GM19395 (cell line): ENCODE data around the gene CRTC3.
"Not testable (repeated sequence)": the region's sequence is repeated elsewhere in the genome, so short reads cannot be mapped to it uniquely, and the experiment has no call there.

Source experiments
- ATAC-seq: cut with Tn5 transposase; IDR thresholded peaks from one replicate; pipeline ENCODE4 v1.9.1; 2021; ENCODE audit warnings: mild to moderate bottlenecking, moderate library complexity; ENCODE audit not compliant: unreplicated experiment

The CRTC3 gene, protein sequence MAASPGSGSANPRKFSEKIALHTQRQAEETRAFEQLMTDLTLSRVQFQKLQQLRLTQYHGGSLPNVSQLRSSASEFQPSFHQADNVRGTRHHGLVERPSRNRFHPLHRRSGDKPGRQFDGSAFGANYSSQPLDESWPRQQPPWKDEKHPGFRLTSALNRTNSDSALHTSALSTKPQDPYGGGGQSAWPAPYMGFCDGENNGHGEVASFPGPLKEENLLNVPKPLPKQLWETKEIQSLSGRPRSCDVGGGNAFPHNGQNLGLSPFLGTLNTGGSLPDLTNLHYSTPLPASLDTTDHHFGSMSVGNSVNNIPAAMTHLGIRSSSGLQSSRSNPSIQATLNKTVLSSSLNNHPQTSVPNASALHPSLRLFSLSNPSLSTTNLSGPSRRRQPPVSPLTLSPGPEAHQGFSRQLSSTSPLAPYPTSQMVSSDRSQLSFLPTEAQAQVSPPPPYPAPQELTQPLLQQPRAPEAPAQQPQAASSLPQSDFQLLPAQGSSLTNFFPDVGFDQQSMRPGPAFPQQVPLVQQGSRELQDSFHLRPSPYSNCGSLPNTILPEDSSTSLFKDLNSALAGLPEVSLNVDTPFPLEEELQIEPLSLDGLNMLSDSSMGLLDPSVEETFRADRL

DNA sequence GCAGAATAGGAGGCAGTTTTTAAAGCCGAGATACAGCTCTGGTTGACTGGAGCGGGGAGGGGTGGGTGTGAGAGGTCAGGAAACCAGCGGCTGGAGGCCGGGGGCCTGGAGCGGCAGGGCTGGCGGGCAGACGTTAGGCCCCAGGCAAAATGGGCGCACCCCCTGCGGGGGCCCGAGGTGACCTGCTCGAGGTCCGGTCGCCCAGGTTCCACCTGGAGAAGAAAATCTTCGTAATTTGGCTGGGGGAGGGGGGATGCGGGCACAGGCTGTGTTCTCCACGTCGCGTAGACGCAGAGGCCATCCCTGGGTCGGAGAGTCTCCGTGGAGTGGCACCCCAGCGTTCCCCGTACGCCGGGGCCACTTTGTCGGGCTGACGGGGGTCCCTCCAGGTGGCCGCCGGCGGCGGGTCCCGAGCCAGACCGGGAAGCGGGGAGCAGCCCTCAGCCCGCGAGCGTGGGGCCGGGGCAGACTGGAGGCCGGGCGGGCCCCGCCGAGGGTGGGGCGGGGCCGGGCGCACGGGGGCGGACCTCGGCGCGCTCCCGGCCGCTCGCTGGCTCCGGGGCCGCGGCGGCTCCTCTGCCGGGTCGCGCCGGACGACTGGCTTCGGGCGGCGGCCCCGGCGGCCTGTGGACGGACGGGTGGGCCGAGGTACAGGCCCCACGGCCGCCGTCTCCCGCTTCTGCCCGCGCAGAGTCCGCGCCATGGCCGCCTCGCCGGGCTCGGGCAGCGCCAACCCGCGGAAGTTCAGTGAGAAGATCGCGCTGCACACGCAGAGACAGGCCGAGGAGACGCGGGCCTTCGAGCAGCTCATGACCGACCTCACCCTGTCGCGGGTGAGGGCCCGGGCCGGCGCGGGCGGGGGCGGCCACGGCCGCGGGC is at the start of gene CRTC3:
Gene CRTC3, plus strand, starts transcription at position 553 of the 879 bp plus-strand sequence. Its CDS starts 149 bp downstream, at position 702.
- peak; percentile 81 for ATAC-seq

GRCh38 chr15:90481023-90481422 is 48.7 kb upstream of the CRTC3 start:
- no peak for ATAC-seq

DNA sequence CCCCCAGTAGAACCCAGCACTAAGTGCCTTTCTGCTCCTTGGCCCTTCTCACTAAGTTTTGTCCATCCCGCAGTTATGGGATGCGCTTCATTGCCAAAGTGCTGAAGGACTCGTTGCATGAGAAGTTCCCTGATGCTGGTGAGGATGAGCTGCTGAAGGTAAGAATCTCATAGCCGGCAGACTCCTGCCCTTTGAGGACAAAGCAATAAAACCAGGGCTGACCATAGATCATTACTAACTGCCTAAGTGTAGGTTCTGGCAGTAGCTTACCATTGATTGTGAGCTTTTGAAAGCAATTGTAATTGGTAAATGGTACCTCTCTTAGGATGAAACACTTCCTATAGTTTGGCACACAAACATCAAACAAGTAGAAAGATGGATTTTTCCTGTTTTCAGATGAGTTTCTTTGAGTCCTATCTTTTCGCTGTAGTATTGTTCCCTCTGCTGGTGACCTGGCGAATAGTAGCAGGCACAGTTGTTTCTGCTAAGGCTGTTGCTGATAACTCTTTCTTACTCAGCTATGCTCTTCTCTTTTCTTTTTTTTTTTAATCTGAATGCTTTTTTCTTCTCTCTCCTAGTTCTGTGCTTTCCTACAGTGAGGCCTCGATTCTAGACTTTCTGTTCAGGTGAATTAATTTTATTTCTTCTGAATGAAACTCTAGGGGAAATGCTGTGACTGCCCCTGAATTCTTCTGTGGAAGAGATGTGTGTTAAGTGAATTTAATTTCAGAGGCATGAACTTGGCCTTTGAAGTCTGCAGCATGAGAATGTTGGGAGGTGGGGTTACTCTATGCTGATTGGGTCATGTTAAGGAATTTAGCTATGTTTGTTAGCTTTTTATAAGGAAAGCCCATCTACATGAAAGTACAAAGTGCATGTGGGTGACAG is 47.4 kb upstream of the CRTC3 start:
- ATAC-seq: no peak

DNA sequence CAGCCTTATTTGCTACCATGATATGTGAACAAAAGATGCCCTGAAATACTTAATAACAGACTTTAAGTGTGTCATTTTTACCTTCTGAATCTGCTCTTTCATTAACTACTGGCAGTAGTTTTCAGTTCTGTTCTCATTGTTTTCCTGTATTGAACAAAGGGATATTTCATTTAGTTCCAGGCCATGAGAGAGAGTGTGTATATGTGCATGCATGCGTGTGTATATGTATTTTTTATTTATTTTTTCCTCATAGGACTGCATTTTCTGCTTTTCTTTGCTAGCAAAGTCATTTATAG is 46.8 kb upstream of the CRTC3 start:
- no peak for ATAC-seq

DNA sequence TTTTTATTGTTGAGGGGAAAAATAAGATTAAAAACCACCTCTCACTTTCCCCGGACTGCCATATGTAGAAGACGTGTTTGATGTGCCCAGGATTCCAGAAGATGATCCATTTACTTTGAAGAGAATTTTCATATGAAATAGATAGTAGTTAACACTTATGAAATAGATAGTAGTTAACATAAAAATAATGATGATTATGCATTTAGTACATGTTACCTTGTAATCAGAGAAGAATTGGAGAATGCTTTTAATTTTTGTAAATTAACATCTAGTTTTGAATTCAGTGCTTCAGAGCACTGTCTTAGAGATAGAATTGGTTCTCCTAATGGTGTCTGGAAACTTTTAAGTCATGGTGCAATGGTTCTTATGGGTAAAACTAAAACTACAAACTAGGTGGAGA is 46.1 kb upstream of the CRTC3 start:
- no peak for ATAC-seq

- ATAC-seq: no peak
These were observed 42.5 kb upstream of the CRTC3 start for GRCh38 chr15:90487186-90487585.

- no peak for ATAC-seq
These were observed 40.2 kb upstream of the CRTC3 start for GRCh38 chr15:90489514-90489913.

- no peak for ATAC-seq
These were observed 39.8 kb upstream of the CRTC3 start for GRCh38 chr15:90489944-90490343.

DNA sequence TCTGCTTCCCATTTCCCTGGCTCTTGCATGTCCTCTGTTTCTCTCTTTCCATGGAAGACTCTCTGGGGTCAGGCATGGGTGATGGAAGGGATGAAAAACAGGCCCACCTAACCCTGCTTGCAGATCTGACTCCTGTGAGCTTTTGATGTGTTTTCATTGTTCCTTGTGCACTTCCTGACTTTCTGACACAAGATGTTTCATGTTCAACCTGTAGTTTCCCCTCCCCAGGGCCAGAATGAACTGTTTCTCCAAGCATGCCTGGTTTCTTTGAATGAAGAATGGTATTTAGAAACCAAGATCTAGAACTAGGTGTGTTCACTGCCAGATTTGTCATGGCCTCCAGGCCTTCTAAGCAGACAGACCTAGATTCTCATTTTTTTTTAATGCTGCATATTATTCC is 36.1 kb upstream of the CRTC3 start:
- ATAC-seq: no peak

DNA sequence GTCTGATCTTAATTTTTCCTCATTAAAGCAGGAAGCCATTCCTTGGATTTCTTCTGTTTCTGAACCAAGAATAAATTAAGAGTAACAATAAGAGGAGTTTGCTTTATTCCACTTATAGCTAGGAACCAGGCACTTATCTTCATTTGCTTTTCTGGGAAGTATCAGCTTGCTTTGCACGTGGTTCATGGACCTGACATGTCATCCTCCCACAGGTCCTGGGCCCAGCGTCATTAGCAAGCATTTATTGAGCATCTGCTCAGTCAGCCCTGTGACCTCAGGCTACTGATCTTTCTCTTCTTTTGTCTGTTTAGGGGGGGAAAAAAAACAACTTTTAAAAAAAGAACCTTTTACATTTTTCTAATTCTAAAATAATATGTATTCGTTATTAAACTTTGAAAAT is 34.7 kb upstream of the CRTC3 start:
- ATAC-seq: no peak

- no peak for ATAC-seq
These were observed 32.9 kb upstream of the CRTC3 start for GRCh38 chr15:90496791-90497190.

- ATAC-seq: no peak
These were observed 32.3 kb upstream of the CRTC3 start for GRCh38 chr15:90497376-90497775.

DNA sequence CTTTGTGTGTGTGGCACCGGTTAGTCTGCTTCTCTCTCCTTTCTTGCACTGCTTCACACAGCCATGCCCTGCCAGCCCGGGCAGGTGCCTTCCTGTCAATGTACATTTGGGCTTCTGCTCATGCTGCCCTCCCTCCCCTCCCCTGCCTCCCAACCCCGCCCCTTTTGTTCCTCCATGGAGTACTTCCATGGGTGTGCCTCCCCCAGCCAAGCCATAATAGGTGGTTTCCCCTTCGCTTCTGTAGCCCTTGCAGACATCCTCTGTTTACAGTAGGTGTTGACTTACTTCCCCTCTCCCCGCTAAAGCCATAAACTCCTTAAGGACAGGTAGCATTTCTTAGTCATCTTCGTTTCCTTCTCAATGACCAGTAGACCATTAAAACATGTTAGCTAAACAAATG is 31.8 kb upstream of the CRTC3 start:
- ATAC-seq: no peak

DNA sequence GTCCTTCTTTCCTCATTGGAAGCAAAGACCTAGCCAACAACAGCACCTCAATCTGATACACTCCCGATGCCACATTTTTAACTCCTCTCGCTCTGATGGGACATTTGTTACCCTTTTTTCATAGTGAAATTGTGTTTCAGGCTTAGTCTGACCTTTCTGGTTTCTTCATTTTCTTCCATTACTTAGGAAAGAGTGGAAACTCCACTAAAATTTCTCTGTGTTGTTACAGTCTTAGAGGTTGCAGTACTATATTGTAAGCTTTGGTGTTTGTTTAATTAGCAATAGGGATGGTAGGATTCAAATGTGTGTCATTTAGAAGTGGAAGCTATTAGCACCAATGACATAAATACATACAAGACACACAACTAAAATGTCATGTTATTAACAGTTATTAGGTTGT is 29.6 kb upstream of the CRTC3 start:
- ATAC-seq: no peak

DNA sequence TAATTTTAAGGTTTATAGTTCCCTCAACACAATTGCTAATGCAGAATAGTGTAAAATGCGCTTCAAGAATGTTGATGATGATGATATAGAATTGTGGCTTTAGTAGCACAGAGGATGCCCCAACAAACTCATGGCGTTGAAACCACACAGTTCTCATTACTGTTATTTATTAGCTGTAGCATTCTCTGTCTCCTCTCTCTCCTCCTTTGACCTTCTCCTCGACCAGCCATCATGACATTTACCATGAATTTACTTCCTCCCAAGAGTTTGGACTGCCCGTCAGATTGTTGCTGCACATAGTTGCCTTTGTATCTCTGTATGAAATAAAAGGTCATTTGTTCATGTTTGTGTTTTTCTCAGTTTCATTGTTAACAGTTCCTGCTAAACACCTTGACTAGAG is 27.8 kb upstream of the CRTC3 start:
- no peak for ATAC-seq

DNA sequence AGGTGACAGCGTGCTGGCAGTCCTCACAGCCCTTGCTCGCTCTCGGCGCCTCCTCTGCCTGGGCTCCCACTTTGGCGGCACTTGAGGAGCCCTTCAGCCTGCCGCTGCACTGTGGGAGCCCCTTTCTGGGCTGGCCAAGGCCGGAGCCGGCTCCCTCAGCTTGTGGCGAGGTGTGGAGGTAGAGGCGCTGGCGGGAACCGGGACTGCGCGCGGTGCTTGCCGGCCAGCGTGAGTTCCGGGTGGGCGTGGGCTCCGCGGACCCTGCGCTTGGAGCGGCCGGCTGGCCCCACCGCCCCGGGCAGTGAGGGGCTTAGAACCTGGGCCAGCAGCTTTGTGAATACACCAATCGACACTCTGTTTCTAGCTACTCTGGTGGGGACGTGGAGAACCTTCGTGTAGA is 18.9 kb upstream of the CRTC3 start:
- ATAC-seq: not testable (repeated sequence)

- ATAC-seq: not testable (repeated sequence)
These were observed 18.5 kb upstream of the CRTC3 start for GRCh38 chr15:90511211-90511618.

- ATAC-seq: no peak
These were observed 17.4 kb upstream of the CRTC3 start for GRCh38 chr15:90512276-90512675.

GRCh38 chr15:90512981-90513380 is 16.7 kb upstream of the CRTC3 start:
- ATAC-seq: no peak

DNA sequence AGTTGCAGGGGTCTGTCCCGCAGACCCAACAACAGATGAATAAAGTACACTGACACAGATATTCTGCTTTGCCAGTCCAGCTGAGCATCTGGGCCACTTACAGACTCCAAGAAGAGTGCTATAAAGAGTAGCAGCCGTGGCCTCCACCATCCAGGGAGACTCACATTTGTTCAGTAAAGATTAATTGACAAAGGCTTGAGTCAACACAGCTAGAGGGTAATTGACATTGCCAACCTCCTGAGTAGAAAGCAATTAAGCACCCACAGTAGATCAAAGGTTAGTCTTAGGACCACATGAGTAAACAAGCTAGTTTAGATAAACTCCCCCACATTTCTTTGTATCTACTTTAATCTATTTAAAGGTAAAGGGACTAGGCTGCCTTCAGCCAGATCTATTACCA is 16.3 kb upstream of the CRTC3 start:
- no peak for ATAC-seq

DNA sequence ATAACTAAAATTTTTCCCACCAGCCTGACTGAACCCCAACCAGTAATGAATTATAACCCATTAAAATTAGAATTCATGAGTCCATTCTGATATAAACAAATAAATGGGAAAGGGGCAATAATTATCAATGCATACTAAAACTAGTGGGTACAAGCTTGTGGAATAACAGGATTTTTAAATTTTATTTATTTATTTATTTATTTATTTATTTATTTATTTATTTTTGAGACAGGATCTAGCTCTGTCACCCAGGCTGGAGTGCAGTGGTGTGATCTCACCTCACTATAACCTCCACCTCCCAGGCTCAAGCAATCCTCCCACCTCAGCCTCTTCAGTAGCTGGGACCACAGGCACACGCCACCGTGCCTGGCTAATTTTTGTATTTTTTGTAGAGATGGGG is 15.8 kb upstream of the CRTC3 start:
- not testable (repeated sequence) for ATAC-seq
